M059J (cell line): ENCODE measurements around the gene SLC25A28. TPM values are rescaled to one million over a fixed set of nuclear protein-coding genes. Genes with fewer than 3 reads are reported as not detected.
A peak's percentile ranks its signal among the peaks of the same experiment; 100 is the strongest.

Experiments used
- DNase-seq: peaks from one replicate; pipeline ENCODE4 v3.0.0-alpha.2; 2012; ENCODE audit warnings: low read depth
- total RNA-seq: library from RNA; depleted of rRNA; stranded (reverse); fragments of >200 nt; shearing (Covaris generic); gene quantifications from 2 replicates; pipeline ENCODE4 v1.2.3, GENCODE V29; 2014; rRNA removed

Gene SLC25A28
- total RNA-seq, result 36.5 and 47.9 TPM in 2 replicates

- DNase-seq, result no peak
Observed at GRCh38 chr10:99619851-99620710, at the start of gene SLC25A28. SLC25A28 (minus strand) TSS chr10:99620439; CDS start chr10:99620335, 104 bp downstream.

DNA sequence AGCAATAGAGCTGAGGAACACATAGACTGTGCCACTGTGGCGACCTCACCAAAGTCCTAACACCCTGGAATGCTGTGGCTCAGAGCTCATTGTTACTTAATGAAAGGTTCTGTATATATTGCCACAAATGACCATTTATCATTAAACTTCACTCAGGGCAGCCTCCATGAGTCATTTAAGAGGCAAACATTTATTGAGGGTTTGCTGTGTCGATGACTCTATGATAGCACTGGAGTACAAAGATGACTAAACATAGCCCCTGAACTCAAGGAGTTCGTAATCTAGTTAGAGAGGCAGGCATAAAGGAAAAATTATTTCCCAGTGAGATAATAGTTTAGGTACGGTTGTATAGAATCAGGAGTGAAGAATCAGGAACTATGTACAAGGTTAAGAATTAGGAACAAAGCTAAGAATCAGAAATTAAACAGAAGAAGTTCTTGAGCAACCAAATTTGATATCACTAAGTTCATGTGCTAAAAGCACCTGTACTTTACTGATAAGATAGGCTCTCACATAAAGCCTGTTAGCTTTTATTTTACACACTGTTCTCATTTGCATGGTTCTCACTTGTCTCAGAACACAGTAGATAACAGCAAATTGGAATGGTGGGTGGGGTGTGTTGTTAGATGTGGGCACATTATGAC, 47.0 kb upstream of the SLC25A28 start:
- DNase-seq, result peak; percentile 96

DNA sequence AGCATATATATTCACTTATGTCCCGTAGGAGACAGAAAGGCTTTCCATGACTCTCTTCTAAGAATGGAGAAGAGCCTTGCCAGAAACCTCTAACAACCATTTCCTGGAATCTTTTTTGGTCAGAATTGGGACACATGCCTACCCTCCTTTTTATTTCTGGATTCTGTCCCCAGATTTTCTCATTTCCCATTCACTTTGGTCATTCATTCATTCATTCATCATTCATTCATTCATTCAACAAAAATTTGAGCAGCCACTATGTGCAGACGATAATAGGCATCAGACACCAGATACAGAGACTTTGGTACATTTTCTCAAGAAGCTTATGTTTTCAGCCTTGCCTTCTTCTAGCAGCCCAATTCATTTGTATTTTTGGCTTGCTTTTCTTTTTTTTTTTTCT, 45.1 kb upstream of the SLC25A28 start:
- DNase-seq, result no peak

GRCh38 chr10:99661377-99661763, 41.1 kb upstream of the SLC25A28 start:
- peak; percentile 91 for DNase-seq

- peak; percentile 54 for DNase-seq
Observed at GRCh38 chr10:99660662-99661376, 40.6 kb upstream of the SLC25A28 start.

GRCh38 chr10:99659868-99660366, 39.7 kb upstream of the SLC25A28 start:
- peak; percentile 31 for DNase-seq

DNA sequence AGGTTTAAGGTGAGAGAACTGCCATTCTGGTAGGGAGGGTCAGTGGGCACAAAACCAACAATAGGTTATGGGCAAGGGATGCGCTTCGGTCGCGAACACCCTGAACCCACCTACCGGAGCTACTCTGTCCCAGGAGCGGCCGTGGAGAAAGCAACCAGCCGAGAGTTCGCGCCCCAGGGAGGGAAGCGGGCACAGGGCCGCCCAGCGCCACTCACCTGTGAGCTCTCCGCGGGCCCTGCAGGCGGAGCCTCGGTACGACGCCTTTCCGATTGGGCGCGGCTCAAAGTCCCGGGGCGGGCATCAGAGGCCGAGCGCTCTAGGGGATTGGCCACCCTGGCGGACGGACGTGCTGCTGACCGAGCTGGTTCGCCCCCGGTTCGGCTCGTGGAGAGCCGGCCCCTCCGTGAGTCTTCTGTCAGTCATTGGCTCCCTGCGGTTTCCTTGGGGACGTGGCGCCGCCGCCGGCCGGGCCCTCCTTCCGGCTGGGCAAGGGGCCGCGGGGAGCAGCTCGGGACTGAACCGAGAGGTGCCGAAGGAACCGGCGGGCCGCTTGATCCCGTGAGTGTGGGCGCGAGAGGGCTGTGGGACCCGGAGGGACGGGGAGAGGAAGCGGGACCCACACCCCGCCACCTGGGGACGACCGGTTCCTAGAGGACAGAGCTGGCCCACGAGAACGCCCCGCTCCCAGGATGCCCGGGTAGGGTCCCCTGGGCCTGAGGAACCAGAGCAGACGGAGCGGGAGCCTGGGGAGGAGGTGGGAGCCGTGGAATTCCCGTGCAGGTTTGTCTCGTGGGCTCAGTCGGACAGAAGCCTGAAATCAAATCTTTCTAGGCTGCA, 39.0 kb upstream of the SLC25A28 start, which contains the start of gene ENTPD7:
ENTPD7 (plus strand) TSS at position 479 of the 837 bp plus-strand sequence. CDS start 448 bp downstream, outside the sequence.
- peak; percentile 97 for DNase-seq

DNA sequence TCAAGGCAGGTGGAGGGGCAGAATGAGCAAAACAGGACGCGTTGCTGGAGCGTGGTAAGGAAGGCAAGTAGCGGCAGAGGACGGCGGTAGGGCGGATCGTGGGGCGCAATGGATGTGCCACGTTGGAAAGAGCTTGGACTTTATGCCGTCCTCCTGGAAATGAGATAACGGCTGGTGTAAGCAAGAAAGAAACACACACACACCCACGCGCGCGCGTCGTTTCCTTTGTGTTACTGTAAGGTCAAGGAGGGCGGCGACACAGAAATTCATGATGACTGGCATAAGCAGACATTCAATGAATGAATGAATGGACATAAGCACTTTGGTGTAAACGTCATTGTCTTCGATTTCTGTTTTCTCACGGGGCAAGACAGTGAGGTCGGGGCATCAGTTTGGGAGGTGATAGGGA, 38.4 kb upstream of the SLC25A28 start:
- peak; percentile 39 for DNase-seq

DNA sequence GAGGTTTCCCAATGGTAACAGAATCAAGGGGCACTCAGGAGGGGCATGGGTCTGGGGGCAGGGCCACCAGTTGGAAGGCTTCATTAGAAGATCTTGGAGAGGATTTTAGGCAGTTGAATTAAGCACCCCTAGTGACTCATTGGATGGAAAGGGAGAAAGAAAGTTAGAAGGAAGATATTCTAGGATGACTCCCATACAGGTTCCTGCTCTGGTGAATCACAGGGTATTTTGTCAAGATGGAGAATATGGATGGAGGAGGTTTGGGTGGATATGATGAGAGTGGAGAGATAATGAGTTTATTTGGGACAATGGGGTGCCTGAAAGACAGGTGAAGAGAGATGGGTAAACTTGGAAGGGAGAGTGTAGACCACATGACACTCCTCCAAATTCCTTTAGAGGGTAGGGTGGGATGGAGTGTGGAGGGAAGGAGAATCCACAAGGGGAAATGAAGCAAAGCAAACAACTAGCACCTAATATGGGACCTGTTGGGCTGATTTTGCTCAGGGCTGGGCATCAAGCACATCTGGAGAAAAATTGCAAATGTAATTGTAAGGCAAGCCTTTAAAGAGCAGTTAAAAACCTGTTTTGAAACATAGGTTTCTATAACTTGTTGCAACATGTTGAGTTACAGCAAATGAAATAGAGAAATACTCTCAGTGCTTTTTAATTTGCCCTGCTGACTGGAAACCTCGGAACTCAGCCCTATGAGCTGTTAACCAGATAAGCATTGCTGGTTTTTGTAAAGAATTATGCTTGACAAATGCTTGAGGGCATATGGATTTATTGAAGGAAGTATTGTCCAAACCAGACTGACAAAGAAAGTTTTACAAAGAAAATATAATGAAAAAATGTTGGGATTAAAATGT, 36.2 kb upstream of the SLC25A28 start:
- peak; percentile 19 for DNase-seq

DNA sequence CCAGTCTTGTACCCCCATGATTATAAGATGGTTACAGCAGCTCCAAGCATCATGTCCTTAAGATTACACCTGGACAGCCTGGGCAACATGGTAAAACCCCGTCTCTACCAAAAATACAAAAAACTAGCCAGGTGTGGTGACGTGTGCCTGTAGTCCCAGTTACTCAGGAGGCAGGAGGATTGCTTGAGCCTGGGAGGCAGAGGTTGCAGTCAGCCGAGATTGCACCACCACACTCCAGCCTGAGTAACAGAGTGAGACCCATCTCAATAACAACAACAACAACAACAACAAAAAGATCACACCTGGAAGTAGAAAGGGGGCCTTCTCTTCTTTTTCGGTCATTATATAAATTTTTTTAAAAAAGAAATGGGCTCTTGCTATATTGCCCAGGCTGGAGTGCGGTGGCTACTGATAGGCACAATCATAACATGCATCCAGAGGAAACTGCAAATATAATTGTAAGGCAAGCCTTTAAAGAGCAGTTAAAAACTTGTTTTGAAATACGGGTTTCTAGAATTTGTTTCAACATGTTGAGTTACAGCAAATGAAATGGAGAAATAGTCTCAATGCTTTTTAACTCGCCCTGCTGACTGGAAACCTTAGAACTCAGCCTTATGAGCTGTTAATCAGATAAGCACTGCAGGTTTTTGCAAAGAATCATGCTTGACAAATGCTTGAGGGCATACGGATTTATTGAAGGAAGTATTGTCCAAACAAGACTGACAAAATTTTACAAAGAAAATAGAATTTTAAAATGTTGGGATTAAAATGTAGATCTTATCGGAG, 34.3 kb upstream of the SLC25A28 start:
- DNase-seq, result peak; percentile 67

- no peak for DNase-seq
Observed at GRCh38 chr10:99652800-99653390, 32.7 kb upstream of the SLC25A28 start.

DNA sequence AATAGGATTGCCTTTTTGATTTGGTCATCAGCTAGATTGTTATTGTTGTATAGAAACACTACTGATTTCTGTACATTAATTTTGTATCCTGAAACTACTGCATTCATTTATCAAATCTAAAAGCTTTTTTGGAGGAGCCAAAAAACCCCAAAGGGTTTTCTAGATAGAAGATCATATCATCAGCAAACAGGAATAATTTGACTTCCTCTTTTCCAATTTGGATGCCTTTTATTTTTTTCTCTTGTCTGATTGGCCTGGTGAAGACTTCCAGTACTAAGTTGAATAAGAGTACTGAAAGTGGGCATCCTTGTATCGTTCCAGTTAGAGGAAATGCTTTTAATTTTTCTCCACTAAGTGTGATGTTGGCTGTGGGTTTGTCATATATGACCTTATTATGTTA, 28.5 kb upstream of the SLC25A28 start:
- DNase-seq, result no peak

DNA sequence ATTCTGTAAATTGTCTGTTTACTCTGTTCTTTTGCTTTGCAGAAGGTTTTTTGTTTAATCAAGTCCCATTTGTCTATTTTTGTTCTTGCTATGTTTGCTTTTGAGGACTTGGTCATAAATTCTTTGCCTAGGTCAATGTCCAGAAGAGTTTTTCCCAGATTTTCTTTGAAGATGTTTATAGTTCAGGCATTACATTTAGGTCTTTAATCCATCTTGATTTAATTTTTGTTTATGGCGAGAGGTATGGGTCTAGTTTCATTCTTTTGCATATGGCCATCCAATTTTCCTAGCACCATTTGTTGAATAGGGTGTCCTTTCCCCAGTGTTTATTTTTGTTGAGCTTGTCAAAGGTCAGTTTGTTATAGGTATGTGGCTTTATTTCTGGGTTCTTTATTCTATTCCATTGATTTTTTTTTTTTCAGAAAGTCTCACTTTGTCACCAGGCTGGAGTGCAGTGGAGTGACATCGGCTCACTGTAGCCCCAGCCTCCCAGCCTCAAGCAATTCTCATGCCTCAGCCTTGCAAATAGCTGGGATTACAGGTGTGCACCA, 27.4 kb upstream of the SLC25A28 start:
- no peak for DNase-seq

GRCh38 chr10:99633832-99634231, 13.6 kb upstream of the SLC25A28 start:
- no peak for DNase-seq

- DNase-seq, result no peak
Observed at GRCh38 chr10:99631496-99631895, 11.3 kb upstream of the SLC25A28 start.

DNA sequence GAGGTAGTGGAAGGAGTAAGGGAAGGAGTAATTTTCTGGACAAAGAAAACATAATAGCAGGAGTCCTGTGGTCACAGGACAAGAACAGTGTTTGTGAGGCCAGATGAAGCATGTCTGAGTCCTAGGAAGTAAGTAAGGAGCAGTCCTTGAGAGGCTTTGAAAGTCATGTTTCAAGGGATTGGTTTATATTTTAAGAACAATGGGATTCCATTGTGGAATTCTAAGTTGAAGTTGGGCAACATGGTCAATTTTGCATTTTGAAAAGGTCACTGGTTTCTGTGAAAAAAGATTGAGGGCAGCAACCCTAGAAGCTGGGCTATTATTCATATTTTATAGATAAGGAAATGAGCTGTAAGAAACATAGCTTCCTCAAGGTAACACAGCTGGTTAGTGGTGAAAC, 10.8 kb upstream of the SLC25A28 start:
- no peak for DNase-seq

DNA sequence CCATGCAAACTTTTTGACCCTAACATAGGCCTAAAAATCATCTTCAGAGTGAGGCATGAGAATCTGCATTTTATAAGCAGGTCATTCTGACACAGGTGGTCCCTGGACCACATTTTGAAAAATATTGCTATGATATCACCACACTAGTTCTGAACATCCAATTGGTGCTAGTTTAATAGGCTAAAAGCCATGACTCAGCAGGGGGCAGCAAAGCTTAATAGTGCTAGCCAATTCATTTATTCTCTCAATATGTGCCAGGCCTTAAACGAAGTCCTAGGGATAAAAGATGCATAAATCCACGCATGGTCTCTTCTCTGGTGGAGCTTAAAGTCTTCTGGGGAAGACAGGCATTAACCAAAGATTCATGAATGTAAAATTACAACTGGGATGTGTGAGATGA, 10.2 kb upstream of the SLC25A28 start:
- peak; percentile 65 for DNase-seq

GRCh38 chr10:99629625-99629978, 9.4 kb upstream of the SLC25A28 start:
- DNase-seq, result no peak
